GM18870 (cell line): Measurements from ENCODE around the gene SH3PXD2A.
"Not testable (repeated sequence)": the region's sequence is repeated elsewhere in the genome, so short reads cannot be mapped to it uniquely, and the experiment has no call there.

ENCODE experiments used
- ATAC-seq: cut with Tn5 transposase; IDR thresholded peaks from one replicate; pipeline ENCODE4 v1.9.1; 2021; ENCODE audit warnings: moderate library complexity; ENCODE audit not compliant: unreplicated experiment

Gene SH3PXD2A

DNA sequence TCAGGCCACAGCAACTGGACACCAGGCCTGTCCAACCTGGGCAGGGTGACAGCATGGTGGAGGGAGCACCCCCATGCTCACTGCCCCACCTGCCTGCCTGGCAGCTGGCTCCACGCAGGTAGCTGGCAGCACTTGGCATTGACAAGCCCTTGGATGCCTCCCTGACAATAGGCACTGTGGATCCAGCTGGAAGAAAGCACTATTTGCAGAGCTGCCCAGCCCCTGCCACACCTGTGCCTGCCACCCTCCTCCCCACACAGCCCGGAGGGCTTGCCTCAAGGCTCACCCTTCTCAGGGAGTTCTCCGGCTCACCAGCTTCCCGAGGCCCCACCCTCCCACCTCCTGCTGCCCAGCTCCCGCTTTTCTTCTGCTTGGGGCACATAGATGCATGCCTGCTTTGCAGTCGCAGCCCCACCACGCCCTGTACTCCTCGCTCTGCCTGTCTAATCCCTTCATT lies 201.8 kb downstream of the SH3PXD2A start:
- ATAC-seq = no peak

GRCh38 chr10:103652599-103653281 lies 202.6 kb downstream of the SH3PXD2A start:
- no peak for ATAC-seq

DNA sequence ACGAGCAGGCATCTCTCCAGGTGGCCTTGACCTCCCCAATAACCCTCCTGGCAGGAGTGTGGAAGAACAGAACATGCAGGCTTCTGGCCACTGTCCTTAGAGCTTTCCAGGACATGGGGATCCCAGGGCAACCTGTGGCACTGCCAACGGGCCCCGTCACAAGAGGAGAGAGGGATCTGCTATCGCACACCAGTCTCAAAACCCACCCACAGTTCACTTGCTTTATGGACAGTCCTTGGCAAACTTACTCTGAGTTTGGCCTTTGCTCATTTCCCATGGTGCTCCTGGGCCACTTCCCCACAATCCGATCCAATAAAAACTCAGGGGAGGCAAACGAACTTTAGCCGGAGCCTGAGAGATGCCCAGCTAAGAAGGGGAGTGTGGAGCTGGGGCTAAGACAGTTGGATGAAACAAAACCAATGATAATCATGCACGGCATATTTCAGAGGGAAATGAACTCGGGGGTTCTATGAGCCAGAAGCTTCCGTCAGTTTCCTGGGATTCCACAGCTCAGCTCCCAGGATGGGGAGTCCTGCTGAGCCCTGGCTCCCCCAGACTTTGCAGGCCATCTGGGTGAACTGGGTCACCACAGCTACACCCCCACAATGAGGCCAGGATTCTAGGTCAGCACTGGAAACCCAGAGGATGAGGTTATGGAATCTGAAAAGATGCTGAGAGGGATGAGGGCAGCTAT lies 203.4 kb downstream of the SH3PXD2A start:
- no peak for ATAC-seq

- ATAC-seq = no peak
Measured at GRCh38 chr10:103651333-103651732, 204.0 kb downstream of the SH3PXD2A start.

DNA sequence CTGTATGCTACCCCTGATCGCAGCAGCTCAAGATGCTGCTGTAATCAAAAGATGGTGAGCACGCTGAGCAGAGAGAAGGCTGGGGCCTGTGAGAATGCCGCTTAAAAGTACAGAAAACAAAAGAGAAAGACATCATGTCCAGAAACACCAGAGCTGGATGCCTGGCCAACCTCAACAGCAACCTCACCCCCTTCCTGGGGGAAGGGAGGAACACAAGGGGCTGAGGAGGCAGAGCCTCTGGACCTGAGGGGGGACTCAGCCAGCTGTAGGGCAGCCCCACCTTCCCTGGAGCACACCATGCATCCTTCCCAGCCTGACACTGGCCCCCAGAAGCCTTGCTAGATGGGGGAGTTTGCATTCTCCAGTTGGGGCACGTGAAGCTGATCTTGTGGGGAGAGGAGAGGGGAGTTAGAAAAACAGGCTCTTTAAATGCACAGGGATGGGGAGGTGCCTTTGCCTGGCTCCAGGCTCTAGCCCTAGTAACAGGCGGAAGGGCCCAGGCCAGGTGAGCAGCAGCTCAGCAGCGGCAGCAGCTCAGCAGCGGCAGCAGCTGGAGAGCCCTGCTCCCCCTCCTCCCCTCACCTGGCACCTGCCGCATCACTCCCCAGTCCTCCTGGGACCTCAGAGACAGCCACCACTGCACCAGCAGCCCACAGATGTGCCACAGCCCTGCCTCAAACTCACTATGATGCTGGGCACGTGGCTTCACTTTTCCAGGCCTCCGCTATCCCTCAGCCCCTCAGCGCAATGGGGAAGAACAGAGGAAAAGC lies 205.5 kb downstream of the SH3PXD2A start:
- ATAC-seq = no peak

DNA sequence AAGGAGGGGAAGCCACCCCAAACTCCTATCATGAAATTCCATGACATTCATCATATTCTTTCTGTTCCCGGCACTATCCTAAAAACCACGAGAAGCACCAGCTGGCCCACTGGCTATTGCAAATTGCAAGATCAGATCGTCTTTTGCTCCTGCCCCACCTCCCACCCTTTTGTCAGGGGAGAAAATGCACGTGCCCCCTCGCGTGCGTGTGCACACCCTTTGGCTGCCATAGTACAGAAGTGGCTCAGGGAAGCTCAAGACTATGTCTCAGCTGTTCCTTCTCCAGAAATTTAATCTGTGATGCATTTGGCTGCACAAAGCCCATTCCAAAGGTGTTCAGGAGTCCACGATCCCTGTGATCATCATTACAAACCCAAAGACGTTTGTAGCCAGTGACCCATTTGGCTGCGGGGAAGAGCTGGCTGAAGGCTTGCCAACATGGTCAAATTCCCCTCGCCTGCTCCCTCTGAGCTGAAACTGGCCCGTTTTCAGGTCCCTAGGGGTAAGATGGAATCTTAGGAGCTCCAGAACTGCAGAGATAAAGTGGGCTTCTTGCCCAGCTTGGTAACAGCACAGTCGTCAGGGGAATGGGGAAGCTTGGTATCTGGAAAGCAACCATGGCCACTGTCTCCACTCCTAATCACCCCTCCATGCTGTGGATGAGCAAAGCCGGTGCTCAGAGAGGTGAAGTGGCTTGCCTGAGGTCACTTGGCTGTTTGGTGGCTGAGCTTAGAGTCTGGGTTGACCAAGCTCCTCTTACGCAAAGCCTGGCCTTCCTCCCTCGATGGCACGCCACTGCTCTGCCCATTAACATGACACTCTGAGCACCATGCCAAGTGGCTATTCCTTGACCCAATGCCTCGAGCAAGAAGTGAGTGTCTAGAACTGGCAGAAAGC lies 206.5 kb downstream of the SH3PXD2A start:
- no peak for ATAC-seq

GRCh38 chr10:103648251-103648635 lies 207.1 kb downstream of the SH3PXD2A start:
- ATAC-seq = no peak

GRCh38 chr10:103646304-103646703 lies 209.1 kb downstream of the SH3PXD2A start:
- no peak for ATAC-seq

DNA sequence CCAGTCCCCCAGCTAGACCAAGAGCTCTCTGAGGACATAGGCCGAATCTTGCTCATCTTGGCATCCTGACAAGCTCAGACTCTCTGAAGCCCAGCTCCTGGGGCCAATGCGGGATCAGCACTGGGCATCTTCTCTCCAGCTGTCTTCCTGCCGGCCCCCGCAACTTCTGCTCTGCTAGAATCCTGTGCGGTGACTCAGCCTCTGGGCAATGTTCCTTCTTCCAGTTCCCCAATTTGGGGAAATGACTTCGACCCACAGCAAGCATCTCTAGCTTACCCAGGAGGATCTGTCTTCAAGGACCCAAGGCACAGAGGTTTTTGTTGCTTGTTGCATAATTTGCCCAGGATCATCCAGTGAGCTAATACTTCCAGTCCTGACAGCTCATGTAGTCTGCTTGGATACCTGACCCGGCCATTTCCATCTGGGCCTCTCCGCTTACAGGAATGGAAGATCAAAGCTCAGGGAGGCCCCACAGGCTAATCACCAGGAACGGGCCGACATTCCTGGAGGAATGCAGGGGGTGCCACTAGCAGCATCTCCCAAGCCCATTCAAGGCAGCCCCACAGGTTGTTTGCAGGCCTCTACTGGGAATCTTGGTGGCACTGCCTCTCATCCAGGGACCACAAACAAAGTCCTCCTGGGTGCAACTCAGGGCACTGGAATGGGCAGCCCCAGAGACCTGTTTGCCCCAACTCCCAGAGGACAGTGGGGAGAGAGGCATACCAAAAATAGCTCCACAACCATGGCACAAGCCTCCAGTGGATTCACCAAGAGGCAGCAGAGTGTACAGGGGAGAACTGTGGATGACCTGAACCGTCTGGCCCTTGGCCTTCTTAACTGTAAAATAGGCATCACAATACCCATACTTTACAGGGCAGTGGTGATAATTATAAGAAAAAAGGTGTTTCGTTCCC lies 210.0 kb downstream of the SH3PXD2A start:
- no peak for ATAC-seq

GRCh38 chr10:103643381-103643780 lies 212.0 kb downstream of the SH3PXD2A start:
- no peak for ATAC-seq

DNA sequence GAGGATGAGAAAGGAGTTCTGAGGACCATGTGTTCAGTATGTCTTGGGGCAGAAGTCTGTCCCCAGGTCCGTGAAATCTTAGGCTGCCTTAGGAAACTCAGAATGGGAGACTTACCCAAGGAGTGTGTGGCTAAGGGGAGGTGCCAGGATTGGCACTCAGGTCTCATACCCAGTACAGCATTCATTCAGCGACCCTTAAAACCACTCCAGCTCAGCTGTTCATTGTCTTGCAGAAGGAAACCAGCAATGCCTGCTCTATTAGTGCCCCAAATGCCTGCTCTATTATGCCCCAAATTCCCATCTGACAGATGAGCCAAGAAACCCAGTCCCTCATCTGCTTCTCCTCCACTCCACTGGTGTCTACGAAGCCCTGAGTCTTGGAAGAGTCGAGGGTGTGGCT lies 214.1 kb downstream of the SH3PXD2A start:
- ATAC-seq = no peak

DNA sequence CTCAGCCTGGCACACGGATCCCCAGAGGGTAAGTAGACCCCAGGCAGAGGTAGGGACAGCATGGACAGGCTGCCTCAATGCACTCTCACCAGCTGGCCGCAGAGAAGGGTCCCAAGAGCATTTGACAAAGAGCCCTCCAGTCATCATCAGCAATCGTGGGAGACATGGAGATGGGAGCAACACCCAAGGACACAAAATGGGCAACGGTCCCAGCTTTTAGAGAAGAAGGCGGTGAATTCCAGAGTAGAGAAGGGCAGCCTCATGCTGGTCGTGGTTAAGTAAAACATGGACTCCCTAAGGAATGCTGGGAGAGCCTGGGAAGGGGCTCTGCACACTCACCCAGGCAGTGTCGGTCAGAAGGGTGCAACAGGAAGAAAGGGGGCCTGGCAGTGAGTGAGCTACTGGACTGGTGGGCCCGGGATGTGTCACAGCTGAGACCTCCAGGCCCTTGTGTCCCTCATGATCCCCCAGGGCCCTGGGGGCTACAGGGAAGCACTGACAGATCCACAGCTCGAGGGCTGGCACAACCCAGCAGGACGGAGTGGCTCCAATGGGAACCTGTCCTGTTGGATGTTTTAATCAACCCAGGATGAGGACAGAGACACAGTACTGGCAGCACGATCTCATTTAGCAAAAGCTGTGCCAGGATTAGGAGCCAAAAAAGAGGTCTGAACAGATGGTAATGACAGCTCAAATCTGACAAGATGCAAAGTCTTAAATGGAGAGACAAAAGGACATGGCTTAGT lies 214.8 kb downstream of the SH3PXD2A start:
- ATAC-seq = no peak

DNA sequence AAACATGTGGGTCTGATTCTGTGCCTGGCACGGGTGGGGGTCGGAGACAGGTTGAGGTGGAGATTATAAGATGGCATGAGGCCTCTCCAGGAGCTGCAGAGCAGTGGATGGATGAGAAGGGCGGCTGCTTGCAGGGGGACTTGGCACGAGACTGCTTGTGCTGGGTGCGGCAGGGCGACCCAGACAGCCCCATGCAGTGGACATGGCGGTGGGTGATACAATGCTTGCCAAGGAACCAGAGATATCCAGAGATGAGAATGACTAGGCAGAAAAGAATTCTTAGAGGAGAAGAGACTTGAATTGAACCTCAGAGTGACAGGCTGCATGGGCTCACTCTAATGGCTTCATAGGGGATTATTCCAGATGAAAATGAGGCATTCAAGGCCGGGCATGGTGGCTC lies 216.4 kb downstream of the SH3PXD2A start:
- no peak for ATAC-seq

GRCh38 chr10:103637927-103638557 lies 217.3 kb downstream of the SH3PXD2A start:
- ATAC-seq = no peak

DNA sequence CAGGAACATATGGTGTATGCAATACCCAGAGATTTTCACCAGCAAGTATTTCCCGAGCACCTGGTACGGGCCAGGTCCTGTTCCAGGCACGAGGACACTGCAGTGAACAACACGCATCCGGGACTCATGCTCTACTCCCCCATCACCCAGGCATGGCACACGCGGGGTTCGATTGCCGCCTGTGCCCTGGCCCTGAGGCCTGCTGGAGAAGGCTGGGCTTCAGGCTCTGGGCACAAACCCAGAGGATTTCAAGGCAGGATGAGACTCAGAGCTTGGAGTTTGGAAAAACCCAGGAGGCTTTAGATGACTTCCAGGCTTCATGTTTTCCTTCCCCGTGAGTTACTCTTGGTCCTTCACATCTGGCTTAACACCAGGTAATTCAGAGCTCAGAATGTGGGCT lies 218.4 kb downstream of the SH3PXD2A start:
- no peak for ATAC-seq

GRCh38 chr10:103636492-103636891 lies 218.9 kb downstream of the SH3PXD2A start:
- ATAC-seq = no peak

- no peak for ATAC-seq
Measured at GRCh38 chr10:103635580-103635979, 219.8 kb downstream of the SH3PXD2A start.

DNA sequence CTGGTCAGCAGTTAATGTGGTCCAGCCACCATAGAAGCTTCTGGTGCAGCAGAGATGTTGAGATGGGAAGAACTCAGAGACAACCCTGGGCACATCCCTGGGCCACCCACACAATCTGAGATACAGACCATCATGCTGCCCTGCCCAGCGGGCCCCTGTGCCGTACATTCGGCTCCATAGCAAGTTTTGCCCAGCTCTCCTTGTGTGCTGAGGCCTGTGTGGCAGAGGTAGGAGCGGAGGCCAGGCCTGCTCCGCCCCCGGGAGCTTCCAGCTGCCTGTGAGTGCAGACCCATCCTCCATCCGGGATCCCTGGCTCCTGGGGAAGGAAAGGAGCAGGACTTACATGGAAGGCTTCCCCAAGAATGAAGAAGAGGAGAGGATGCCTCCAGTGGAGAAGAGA lies 221.5 kb downstream of the SH3PXD2A start:
- ATAC-seq = no peak

DNA sequence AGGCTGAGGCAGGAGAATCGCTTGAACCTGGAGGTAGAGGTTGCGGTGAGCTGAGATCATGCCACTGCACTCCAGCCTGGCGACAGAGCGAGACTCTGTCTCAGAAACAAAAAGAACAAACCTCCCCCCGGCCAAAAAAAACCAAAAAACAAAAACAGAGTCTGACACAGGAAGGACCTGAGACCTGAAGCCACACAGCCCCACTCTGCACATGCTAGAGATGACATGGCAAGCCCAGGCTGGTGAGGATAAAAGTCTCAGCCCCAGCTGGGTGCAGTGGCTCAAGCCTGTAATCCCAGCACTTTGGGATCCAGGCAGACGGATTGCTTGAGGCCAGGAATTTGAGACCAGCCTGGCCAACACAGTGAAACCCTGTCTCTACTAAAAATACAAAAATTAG lies 222.5 kb downstream of the SH3PXD2A start:
- ATAC-seq = not testable (repeated sequence)
